NCI-H2171 (cell line): ENCODE measurements around the gene CXCL3.

Experiments used
- DNase-seq: peaks from one replicate; lab custom pipeline; 2025; lab: John Stamatoyannopoulos, UW

CXCL3 gene

DNA sequence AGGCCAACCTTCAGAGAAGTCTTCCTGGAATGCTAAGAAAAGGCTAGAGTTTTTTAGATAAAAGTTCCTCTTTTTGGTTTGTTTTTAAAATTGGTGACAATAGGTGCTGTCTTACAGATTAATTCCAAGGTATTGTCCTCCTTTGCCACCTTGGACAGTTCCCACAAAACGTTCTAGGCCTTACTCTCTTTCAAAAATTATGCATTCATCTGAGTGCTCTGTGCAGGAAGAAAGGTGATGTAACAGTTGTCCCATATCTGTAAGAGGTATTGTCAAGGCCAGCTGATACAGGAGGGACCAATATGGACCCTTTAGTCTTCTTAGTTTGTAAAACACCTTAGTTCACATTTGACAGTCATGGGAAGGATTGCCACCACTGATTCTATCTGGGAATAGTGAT is 24.2 kb downstream of the CXCL3 start:
- DNase-seq: no peak

DNA sequence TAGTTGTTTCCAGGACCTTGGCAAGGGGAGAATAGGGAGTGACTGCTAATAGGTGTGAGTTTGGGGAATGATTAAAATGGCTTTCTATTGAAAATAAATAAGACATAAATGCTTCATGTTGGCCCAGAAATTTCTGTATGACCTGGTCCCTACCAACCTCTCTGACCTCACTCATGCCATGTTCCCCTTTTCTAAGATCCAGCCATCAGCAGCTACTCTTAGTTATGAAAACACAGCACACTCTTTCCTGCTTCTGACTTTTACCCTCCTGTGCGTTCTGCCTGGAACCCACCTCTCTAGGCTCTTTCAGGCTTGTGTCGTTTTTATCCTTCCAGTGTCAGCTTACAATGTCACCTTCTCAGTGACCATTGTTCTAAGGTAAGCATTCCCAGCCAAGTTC is 25.2 kb downstream of the CXCL3 start:
- no peak for DNase-seq

DNA sequence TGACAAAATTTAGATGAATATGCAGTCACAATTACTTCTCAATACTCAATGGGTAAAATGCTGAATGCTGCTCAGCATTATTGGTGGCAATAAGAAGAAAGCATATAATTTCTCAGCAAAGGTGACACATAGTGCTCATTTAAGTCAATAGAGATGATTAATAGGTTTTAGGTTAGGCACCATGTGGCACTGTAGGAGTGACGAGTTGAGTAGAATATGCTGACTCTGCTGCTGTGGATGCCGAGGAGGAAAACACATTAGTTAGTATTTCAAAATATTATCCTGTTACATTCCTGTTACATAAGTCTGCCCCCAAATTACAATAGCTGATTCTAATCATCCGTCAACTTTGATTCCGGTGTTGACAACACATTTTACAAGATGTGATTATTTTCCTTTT is 26.4 kb downstream of the CXCL3 start:
- no peak for DNase-seq

DNA sequence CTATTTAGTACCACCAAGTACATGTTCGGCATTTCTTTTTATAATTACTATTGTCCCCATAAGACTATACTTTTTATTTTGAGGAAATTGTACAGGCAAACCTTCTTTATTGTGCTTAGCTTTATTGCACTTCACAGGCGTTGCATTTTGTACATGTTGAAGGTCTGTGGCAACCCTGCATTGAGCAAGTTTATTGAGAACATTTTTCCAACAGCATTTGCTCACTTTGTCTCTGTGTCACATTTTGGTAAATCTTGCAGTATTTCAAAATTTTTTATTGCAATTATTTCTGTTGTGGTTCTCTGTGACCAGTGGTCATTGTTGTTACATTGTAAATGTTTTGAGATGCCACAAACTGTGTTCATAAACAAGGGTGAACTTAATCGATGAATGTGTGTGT is 29.2 kb downstream of the CXCL3 start:
- no peak for DNase-seq

DNA sequence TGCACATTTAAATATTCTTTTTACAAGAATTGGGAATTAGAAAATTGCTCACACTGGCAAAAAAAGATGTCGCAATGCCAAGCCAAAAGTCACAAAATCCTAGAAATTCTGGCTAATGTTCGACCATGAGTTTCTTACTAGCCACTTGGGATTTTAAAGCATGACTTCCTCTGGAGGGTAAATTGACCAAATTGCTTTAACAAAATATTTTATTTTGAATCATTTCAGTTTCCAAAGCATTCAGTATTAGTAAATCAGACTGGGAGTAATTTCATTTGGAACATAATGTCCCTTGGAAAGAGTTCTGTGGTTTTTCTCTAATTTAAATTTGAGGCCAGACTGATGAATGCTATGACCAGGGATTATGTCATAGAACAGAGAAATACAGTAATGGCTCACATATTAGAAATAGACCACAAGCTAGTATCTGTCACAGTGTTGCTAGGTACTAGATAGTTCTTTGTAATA is 32.4 kb downstream of the CXCL3 start:
- DNase-seq: no peak

DNA sequence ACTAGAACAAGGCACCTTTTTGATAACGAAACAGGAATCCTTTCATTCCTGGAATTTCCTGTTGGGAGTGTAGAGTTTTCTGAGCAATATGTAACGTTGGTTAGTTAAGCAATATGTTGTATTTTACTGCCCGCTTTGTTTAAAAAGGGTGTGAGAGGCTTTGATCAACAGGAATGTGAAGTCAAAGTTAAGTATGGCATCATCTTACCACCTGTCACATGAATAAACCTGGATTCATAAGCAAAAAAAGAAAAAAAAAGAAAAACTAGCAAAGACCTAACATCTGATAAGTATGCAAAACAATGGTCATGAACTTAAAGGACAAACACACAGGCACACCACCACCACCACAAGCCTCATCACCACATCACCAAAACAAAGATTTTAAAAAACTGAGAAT is 33.0 kb downstream of the CXCL3 start:
- no peak for DNase-seq

DNA sequence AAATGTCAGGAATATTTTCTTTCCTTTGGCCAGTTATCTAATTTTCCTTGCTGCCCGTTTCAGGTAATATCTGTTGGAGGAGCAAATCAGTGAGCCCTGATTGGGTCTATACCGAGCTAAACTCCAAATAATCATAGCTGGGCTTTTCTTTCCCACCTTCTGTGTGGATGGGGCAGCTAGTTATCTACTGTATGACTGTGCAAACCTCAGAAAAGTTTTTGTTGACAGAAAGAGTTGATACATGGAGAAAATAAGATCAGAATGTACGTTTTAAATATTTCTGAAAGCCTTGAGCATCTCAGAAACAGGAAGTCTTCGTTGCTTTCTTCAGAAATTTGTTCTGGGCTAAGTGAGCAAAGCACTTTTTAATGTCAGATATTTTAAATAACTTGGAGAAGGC is 33.8 kb downstream of the CXCL3 start:
- DNase-seq: no peak

DNA sequence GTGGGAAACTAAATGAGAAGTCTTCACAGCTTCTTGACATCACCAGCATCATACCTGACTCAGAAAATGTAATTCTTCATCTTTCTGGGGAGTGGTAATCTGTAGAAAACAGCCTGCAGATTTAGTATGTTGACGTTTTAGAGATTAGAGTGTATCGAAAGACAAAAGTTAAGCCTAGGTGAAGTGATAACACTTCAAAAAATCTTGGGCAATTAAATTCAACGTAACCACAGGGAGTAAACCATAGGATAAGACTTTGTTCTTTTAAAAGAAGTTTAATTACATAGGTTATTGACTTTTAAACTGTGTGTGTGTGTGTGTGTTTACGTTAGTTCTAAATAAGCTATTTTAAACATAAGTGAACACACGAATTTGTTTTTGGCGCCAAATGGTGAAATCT is 38.2 kb downstream of the CXCL3 start:
- DNase-seq: no peak

DNA sequence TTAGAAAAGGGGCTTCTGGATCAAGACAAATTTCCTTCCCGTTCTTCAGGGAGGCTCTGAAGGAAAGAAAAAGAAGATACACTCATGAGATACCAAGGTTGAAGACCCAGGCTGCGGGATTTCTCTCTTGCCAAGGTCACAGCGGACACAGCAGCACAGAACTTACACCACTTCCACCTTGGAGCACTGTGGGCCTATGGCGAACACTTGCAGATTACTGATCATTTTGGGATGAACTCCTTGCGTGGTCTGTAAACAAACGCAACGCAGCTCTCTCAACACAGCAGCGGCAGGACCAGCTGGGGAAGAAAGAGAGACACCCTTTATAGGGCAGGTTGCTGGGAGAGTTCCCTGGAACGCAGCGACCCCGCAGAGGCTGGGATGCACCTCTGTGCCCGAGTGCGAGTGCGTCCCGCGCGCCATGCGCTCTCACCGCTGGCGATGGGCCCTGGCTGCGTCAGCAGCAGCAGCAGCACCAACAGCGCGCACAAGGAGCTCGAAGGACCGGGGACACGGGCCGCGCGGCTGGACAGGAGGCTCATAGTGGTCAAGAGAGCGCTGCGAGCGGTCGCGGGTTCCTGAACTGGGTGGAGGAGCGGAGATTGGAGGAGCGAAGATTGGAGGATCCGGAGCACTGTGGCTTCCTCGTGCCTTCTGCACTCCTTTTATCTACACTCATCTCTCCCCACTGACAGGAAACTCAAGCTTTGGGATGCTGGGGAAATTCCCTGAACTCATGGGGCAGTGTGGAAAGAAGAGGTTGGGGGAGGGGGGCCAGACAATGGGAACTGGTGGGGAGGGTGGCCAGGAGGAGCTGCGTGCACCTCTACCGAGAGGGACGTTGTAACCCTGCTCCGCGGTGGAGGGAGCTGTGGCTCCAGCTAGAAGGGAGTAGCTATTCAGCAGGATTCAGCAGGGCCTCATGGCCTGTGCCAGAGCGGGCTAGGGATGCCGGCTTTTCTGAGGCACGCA is 40.2 kb downstream of the CXCL3 start, which contains the start of gene CXCL5:
CXCL5 (minus strand) TSS at position 638 of the 972 bp plus-strand sequence; CDS start at position 542, 96 bp downstream.
- no peak for DNase-seq

DNA sequence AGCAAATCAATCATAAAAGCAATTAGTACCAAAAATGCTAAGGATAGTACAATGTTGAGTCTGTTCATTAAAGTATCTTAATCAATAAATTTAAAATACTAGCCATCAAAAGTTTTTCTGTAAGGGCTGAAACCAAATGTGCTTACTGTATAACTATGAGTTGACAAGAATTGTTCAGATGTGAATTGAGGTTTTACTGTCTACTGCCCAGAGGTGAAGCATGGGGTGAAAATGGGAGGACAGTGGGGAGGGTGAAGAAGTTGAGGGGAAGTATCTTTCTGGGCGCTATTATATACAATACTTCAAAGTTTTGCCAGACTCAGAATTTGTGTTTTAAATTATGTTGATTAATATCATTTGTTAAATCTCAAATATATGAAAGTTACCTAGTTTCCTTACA is 46.4 kb downstream of the CXCL3 start:
- no peak for DNase-seq

DNA sequence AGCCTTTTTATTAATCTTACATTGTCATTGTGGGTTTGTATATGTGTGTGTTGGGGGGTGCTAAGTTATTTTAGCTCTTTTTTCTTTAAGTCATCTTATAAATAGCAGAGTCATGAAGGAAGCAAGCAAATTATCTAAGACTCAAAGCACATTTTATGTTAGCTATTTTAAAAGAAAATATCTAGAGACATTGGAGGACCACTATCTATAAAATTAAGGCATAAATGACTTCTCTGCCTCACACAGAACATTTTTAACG is 46.8 kb downstream of the CXCL3 start:
- DNase-seq: no peak

DNA sequence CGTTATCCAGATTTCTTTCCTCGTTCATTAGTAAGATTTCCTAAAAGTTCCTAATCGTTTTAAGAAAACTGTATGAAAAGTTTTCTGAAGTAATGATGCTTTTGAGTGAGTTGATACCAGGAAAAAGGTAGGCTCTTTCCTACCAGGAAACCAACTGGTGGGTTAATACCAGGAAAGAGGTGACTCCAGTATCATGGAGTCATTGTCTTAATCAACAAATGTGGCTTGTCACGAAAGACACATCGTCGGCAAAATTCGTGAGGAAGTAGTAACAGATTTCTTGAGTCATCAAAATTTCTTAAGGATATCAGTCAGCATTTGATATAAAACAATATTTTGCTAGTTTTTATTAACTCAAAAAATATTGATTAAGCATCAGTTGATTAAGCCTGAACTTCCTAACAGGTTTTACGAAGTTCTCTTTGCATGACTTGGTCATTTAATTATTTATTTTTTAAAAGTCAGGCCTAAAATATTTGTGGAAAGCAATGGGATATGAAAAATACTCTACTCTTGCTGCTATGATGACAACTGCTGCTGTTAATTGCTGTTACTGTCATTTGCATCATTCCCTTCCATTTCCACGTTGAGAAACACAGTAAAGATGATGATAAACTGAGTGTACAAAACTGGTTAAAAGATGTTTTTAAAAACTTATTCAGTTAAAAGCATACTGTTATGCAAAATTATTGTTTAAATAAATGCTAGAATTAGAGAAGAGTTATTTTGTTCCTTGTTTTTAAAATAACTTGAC is 47.3 kb downstream of the CXCL3 start:
- DNase-seq: no peak

DNA sequence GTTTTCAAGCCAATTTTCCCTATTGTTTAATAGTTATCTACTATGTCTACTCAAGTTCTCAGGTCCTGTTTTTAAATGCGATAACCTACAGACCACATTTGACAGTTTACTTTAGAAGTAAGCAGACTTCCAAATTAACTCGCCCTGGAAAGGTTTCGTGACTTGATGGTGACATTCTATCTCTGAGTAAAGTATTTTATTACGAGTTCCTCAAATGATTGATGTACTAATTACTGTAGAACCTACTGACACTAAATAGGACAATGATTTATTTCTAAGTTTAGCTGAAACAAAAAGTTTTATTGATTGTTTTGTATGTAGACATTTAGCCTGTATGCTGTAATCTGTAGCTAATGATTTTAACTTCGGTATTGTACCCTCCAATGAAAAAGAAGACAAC is 48.6 kb downstream of the CXCL3 start:
- no peak for DNase-seq

DNA sequence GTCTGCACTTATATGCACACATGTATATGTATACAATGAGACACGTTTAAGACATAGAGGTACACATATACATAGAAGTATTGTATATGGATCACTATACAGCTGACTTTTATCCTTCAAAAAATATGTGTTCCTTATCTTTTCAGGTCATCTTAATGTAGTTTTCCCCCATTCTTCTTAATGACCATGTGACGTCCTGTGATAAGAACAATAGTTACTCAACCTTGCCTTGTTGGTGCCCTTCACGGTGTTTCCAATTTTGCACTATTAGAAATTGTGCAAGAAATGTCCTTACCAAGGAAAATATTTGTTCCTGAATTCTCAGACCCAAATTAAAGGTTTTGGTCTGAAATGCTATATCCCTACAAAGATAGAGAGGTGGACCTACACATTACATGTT is 49.5 kb downstream of the CXCL3 start:
- no peak for DNase-seq

DNA sequence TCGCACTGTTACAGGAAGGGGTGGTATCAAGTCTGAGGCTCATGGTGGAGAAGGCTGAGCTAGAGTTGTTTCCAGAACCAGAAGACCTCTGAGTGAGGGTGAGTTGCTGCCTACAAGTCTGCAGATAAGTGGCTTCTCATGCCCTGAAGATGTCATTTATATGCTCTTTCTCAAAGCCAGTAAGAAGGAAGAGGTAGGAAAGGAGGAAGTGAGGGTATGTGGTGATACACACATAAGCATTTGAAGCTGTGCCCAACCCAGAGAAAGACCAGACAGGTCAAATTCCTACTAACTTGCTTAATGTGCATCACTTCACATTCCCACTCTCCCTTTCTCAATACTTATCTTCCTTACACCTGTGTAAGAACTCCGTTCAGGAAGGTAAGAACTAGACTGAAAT is 50.4 kb downstream of the CXCL3 start, which contains the start of gene PPBP:
PPBP (minus strand) TSS at position 130 of the 400 bp plus-strand sequence; CDS start at position 43, 87 bp downstream.
- no peak for DNase-seq
